H9 (cell line): Measurements from ENCODE around the gene CCDC148. TPM values are rescaled to one million over a fixed set of nuclear protein-coding genes. Genes with fewer than 3 reads are reported as not detected.

ENCODE experiments used
- DNase-seq: peaks from one replicate; pipeline ENCODE4 v3.0.0-alpha.2; 2017
- H2AFZ ChIP-seq: one replicate; pipeline ENCODE4 v1.6.1; 2013; ENCODE audit warnings: mild to moderate bottlenecking, low read length, control low read depth, moderate library complexity
- H2AK5ac ChIP-seq: 2 replicates; pipeline ENCODE4 v1.6.1; 2013; ENCODE audit warnings: low read length, control low read depth, mixed read lengths; ENCODE audit not compliant: insufficient read length
- H2BK120ac ChIP-seq: one replicate; pipeline ENCODE4 v1.6.1; 2013; ENCODE audit warnings: low read depth, mild to moderate bottlenecking, low read length, control low read depth, inconsistent platforms; ENCODE audit not compliant: poor library complexity, severe bottlenecking
- H2BK12ac ChIP-seq: 2 replicates; pipeline ENCODE4 v1.6.1; 2013; ENCODE audit warnings: low read length, control low read depth, mixed read lengths, low read depth; ENCODE audit not compliant: insufficient read length
- H2BK15ac ChIP-seq: 2 replicates; pipeline ENCODE4 v1.6.1; 2013; ENCODE audit warnings: low read depth, low read length, control low read depth
- H2BK20ac ChIP-seq: one replicate; pipeline ENCODE4 v1.6.1; 2013; ENCODE audit warnings: low read depth, mild to moderate bottlenecking, low read length, control low read depth, inconsistent platforms; ENCODE audit not compliant: poor library complexity, severe bottlenecking
- H2BK5ac ChIP-seq: 2 replicates; pipeline ENCODE4 v1.6.1; 2013; ENCODE audit warnings: low read length, control low read depth, mixed read lengths; ENCODE audit not compliant: insufficient read length
- H3K14ac ChIP-seq: 2 replicates; pipeline ENCODE4 v1.6.1; 2013; ENCODE audit warnings: low read length, control low read depth; ENCODE audit not compliant: insufficient read depth
- H3K18ac ChIP-seq: 2 replicates; pipeline ENCODE4 v1.6.1; 2013; ENCODE audit warnings: low read depth, mild to moderate bottlenecking, mixed read lengths, low read length, control low read depth; ENCODE audit not compliant: insufficient read length
- H3K23ac ChIP-seq: 2 replicates; pipeline ENCODE4 v1.6.1; 2013; ENCODE audit warnings: low read length, control low read depth, mixed read lengths, low read depth; ENCODE audit not compliant: insufficient read length
- H3K23me2 ChIP-seq: 2 replicates; pipeline ENCODE4 v1.6.1; 2013; ENCODE audit warnings: low read depth, mild to moderate bottlenecking, mixed read lengths, low read length, control low read depth; ENCODE audit not compliant: insufficient read length, poor library complexity, severe bottlenecking
- H3K27ac ChIP-seq: 2 replicates; pipeline ENCODE4 v1.5.1; 2013; ENCODE audit warnings: low read length, control low read depth, mixed read lengths, low read depth; ENCODE audit not compliant: insufficient read length
- H3K27me3 ChIP-seq: 2 replicates; pipeline ENCODE4 v1.6.1; 2013; ENCODE audit warnings: low read length, control low read depth, inconsistent platforms; ENCODE audit not compliant: insufficient read depth
- H3K4ac ChIP-seq: 2 replicates; pipeline ENCODE4 v1.6.1; 2013; ENCODE audit warnings: low read depth, mild to moderate bottlenecking, control low read depth, inconsistent platforms, low read length, moderate library complexity
- H3K4me1 ChIP-seq: 2 replicates; pipeline ENCODE4 v1.6.1; 2013; ENCODE audit warnings: low read length, control low read depth, inconsistent platforms; ENCODE audit not compliant: insufficient read depth
- H3K4me2 ChIP-seq: 2 replicates; pipeline ENCODE4 v1.6.1; 2013; ENCODE audit warnings: low read length, control low read depth, mixed read lengths; ENCODE audit not compliant: insufficient read length, insufficient read depth
- H3K56ac ChIP-seq: 2 replicates; pipeline ENCODE4 v1.6.1; 2013; ENCODE audit warnings: low read depth, mild to moderate bottlenecking, mixed read lengths, low read length, control low read depth; ENCODE audit not compliant: insufficient read length
- H3K79me1 ChIP-seq: 2 replicates; pipeline ENCODE4 v1.6.1; 2013; ENCODE audit warnings: low read depth, mild to moderate bottlenecking, moderate library complexity, low read length, control low read depth, inconsistent platforms; ENCODE audit not compliant: insufficient read depth, poor library complexity, severe bottlenecking
- H3K79me2 ChIP-seq: 2 replicates; pipeline ENCODE4 v1.6.1; 2013; ENCODE audit warnings: low read length, control low read depth, inconsistent platforms; ENCODE audit not compliant: insufficient read depth
- H3K9ac ChIP-seq: 2 replicates; pipeline ENCODE4 v1.6.1; 2013; ENCODE audit warnings: low read length, control low read depth, mixed read lengths; ENCODE audit not compliant: insufficient read length; ENCODE audit errors: extremely low read depth
- H3K9me3 ChIP-seq: one replicate; pipeline ENCODE4 v1.6.1; 2013; ENCODE audit warnings: low read depth, low read length, inconsistent platforms; ENCODE audit not compliant: control insufficient read depth
- H3T11ph ChIP-seq: one replicate; pipeline ENCODE4 v1.6.1; 2013; ENCODE audit warnings: mild to moderate bottlenecking, low read length, control low read depth, inconsistent platforms
- H4K20me1 ChIP-seq: one replicate; pipeline ENCODE4 v1.6.1; 2013; ENCODE audit not compliant: control insufficient read depth, insufficient read length, insufficient read depth
- H4K5ac ChIP-seq: 2 replicates; pipeline ENCODE4 v1.6.1; 2013; ENCODE audit warnings: low read depth, mild to moderate bottlenecking, mixed read lengths, low read length, control low read depth; ENCODE audit not compliant: insufficient read length
- H4K8ac ChIP-seq: replicated peaks from 2 replicates; pipeline ENCODE4 v1.6.1; 2013; ENCODE audit warnings: low read length, control low read depth, mixed read lengths, low read depth; ENCODE audit not compliant: insufficient read length
- H4K91ac ChIP-seq: 2 replicates; pipeline ENCODE4 v1.6.1; 2013; ENCODE audit warnings: low read depth, mild to moderate bottlenecking, moderate library complexity, mixed read lengths, low read length, control low read depth; ENCODE audit not compliant: insufficient read length
- H3K27ac Mint-ChIP-seq, 3 experiments: 2 replicates in 2 of 3; 3 replicates in 1 of 3; pipeline ENCODE4 v1.8.0; 2020 to 2021; ENCODE audit warnings: mixed read lengths in 3 of 3, mild to moderate bottlenecking in 1 of 3, moderate library complexity in 1 of 3
- H3K27me3 Mint-ChIP-seq: 2 replicates; pipeline ENCODE4 v1.8.0; 2021; ENCODE audit warnings: low read depth, mild to moderate bottlenecking, moderate library complexity, mixed read lengths
- H3K36me3 Mint-ChIP-seq, 3 experiments: 2 replicates in 2 of 3; 3 replicates in 1 of 3; pipeline ENCODE4 v1.8.0; 2020 to 2021; ENCODE audit warnings: low read depth in 3 of 3, mixed read lengths in 3 of 3; ENCODE audit not compliant: insufficient read depth in 1 of 3
- H3K4me1 Mint-ChIP-seq, 2 experiments: 2 replicates each; pipeline ENCODE4 v1.8.0; 2020; ENCODE audit warnings: mixed read lengths in 2 of 2
- H3K4me3 Mint-ChIP-seq, 2 experiments: 2 replicates in 1 of 2; 3 replicates in 1 of 2; pipeline ENCODE4 v1.8.0; 2020 to 2021; ENCODE audit warnings: mild to moderate bottlenecking in 2 of 2, mixed read lengths in 2 of 2, moderate library complexity in 1 of 2
- H3K9me3 Mint-ChIP-seq, 2 experiments: 2 replicates in 1 of 2; 3 replicates in 1 of 2; pipeline ENCODE4 v1.8.0; 2020; ENCODE audit warnings: mild to moderate bottlenecking in 2 of 2, mixed read lengths in 2 of 2, moderate library complexity in 1 of 2
- CTCF ChIP-seq: fragments of 200-600 bp; sonication (generic); conservative IDR thresholded peaks from 3 replicates; pipeline ENCODE4 v1.8.0; 2021; ENCODE audit warnings: antibody characterized with exemption, mild to moderate bottlenecking
- WGBS: extraction: QIAGEN DNeasy Blood & Tissue Kit; methylation state at CpG from one replicate; pipeline ENCODE4 v1.1.7; 2013; ENCODE audit warnings: missing lambda C conversion rate, low lambda C conversion rate, mixed read lengths; ENCODE audit not compliant: insufficient read length; ENCODE audit errors: extremely low coverage; 5-methylcytosine and 5-hydroxymethylcytosine counted together
- total RNA-seq: library from RNA; stranded (reverse); gene quantifications from 2 replicates; pipeline ENCODE4 v1.2.1, GENCODE V29; 2021

Gene CCDC148
- total RNA-seq, 1 experiment from 2014 or later: 1.5 TPM

GRCh38 chr2:158232476-158232875, 224.1 kb downstream of the CCDC148 start:
- Histone ChIP-seq H3K14ac (no peak overlapping the region), H4K8ac (no peak overlapping the region), H3K27me3 (no peaks in the 10 kb centered on the region), H3K4ac (no peak overlapping the region), H4K91ac (no peak overlapping the region), H3K56ac (no peak overlapping the region), H2BK12ac (no peak overlapping the region), H3K79me2 (no peaks in the 10 kb centered on the region), H2BK120ac (no peak overlapping the region), H3K9ac (no peak overlapping the region), H3K4me1 (no peaks in the 10 kb centered on the region), H2AK5ac (no peak overlapping the region), H3K23me2 (no peaks in the 10 kb centered on the region), H3K27ac (no peak overlapping the region), H4K20me1 (no peaks in the 10 kb centered on the region), H3K18ac (no peak overlapping the region), H3T11ph (no peak overlapping the region), H3K79me1 (no peaks in the 10 kb centered on the region), H3K23ac (no peak overlapping the region), H2BK5ac (no peak overlapping the region), H2AFZ (no peak overlapping the region), H4K5ac (no peak overlapping the region), H3K4me2 (no peak overlapping the region), H2BK15ac (no peak overlapping the region), H2BK20ac (no peak overlapping the region), H3K9me3 (no peaks in the 10 kb centered on the region)
- no peak for TF ChIP-seq CTCF
- no peak for DNase-seq
- no peak overlapping the region for H3K4me3 Mint-ChIP-seq
- WGBS: no CpG with 5 or more reads among the region's 1 CpG
- no peaks in the 10 kb centered on the region for H3K36me3 Mint-ChIP-seq
- H3K4me1 Mint-ChIP-seq: no peaks in the 10 kb centered on the region
- peaks cover 0 to 5% of the 10 kb centered on the region in 2 experiments; a peak in 2 of 5 replicates for H3K9me3 Mint-ChIP-seq
- H3K27ac Mint-ChIP-seq: no peak overlapping the region
- H3K27me3 Mint-ChIP-seq: no peaks in the 10 kb centered on the region
